ENCODE measurements around the gene NEMF.
A peak's percentile ranks its signal among the peaks of the same experiment; 100 is the strongest.
"Not testable (repeated sequence)": the region's sequence is repeated elsewhere in the genome, so short reads cannot be mapped to it uniquely, and the experiment has no call there.

The NEMF gene

DNA sequence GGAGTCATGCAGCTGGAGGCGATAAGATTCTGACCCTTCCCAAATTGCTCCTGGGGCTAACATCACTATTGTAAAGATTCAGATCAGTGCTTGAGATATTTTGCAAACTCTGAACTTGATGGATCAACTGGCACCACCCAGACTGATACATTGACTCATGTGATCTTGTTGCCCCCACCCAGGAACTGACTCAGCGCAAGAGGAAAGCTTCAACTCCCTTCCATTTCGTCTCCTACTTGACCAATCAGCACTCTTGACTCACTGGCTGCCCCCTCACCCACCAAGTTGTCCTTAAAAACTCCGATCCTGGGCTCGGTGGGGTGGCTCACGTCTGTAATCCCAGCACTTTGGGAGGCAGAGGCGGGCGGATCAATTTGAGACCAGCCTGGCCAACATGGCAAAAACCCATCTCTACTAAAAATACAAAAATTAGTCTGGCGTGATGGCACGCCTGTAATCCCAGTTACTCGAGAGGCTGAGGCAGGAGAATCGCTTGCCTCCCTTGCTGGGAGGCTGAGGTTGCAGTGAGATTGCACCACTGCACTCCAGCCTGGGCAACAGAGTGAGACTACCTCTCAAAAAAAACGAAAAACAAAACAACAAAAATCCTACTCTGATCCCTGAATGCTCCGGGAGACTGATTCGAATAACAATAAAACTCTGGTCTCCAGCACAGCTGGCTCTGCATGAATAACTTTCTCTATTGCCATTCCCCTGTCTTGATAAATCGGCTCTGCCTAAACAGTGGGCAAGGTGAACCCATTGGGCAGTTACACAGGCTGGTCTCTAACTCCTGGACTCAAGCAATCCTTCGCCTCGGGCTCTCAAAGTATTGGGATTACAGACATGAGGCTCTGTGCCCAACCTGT lies 30.5 kb upstream of the NEMF start:
- TF ChIP-seq CTCF (IDR thresholded peaks at IDR 0.05; ENCODE audit: borderline replicate concordance, insufficient read depth, low read depth, low read length), result no peak
- H3K4me3 ChIP-seq (ENCODE audit: low read depth, low read length), result no peak overlapping the region

- TF ChIP-seq CTCF (IDR thresholded peaks at IDR 0.05; ENCODE audit: borderline replicate concordance, insufficient read depth, low read depth, low read length), result no peak
- H3K4me3 ChIP-seq (ENCODE audit: low read depth, low read length), result no peak overlapping the region
These were observed 28.9 kb upstream of the NEMF start for GRCh38 chr14:49881350-49882001.

GRCh38 chr14:49880267-49881064 lies 27.9 kb upstream of the NEMF start:
- no peak for TF ChIP-seq CTCF (IDR thresholded peaks at IDR 0.05; ENCODE audit: borderline replicate concordance, insufficient read depth, low read depth, low read length)
- H3K4me3 ChIP-seq (ENCODE audit: low read depth, low read length), result no peak overlapping the region

DNA sequence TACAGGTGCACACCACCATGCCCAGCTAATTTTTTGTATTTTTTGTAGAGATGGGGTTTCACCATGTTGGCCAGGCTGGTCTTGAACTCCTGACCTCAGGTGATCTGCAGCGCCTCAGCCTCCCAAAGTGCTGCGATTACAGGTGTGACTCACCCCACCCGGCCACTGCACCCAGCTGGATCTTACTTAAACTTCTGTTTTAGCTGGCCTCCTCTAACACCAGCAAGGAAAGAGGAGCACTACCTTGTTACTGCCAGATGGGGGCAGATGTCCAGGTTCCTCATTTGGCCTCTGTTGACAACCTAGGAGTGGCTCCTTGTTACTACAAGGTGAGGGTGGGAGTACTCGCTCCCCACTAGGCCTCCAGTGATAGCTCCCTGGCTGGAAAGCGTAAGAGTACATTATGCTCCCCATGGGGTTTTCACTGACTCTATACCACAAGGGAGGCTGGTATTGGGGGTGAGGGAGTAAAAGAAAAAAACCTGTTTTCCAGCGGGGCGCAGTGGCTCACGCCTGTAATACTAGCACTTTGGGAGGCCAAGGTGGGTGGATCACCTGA lies 27.1 kb upstream of the NEMF start:
- H3K4me3 ChIP-seq (ENCODE audit: low read depth, low read length), result no peak overlapping the region
- TF ChIP-seq CTCF (IDR thresholded peaks at IDR 0.05; ENCODE audit: borderline replicate concordance, insufficient read depth, low read depth, low read length), result peak; percentile 81

DNA sequence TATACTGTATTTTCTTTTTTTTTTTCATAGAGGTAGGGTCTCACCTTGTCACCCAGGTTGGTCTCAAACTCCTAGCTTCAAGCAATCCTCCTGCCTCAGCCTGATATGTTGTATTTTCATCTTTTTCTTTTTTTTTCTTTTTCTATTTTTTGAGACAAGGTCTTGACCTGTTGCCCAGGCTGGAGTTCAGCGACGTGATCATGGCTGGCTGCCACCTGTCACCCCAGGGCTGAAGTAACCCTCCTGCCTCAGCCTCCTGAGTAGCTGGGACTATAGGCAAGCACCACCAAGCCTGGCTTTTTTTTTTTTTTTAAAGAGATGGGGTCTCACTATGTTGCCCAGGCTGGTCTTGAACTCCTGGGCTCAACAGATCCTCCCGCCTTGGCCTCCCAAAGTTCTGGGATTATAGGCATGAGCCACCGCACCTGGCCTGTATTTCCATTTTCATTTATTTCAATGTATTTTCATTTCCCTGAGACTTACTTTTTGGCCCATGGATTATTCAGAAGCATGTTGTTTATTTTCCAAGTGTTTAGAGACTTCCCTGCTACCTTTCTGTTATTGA lies 24.1 kb upstream of the NEMF start:
- TF ChIP-seq CTCF (IDR thresholded peaks at IDR 0.05; ENCODE audit: borderline replicate concordance, insufficient read depth, low read depth, low read length), result no peak
- no peak overlapping the region for H3K4me3 ChIP-seq (ENCODE audit: low read depth, low read length)

GRCh38 chr14:49875640-49876198 lies 23.1 kb upstream of the NEMF start:
- TF ChIP-seq CTCF (IDR thresholded peaks at IDR 0.05; ENCODE audit: borderline replicate concordance, insufficient read depth, low read depth, low read length), result no peak

DNA sequence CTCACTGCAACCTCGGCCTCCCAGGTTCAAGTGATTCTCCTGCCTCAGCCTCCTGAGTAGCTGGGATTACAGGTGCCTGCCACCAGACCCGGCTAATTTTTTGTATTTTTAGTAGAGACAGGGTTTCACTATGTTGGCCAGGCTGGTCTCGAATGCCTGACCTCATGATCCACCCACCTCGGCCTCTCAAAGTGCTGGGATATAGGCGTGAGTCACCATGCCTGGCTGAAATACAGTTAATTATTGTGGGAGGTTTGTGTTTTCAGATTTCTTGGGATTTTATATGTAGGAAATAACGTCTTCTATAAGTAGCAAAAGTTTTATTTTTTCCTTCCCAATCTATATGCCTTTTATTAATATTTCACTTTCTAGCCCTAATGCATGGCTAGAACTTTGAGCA lies 21.0 kb upstream of the NEMF start:
- not testable (repeated sequence) for H3K4me3 ChIP-seq (ENCODE audit: low read depth, low read length)

More at GRCh38 chr14:49875640-49876198, 23.1 kb upstream of the NEMF start:
- no peak overlapping the region for H3K4me3 ChIP-seq (ENCODE audit: low read depth, low read length)
